Cerebellar nuclear complex (tissue), 1 donor: ENCODE results near the gene HLA-G.

Experiments used
- DNase-seq, 2 experiments: peaks; one replicate each; lab custom pipeline; 2025; lab: John Stamatoyannopoulos, UW

HLA-G gene

GRCh38 chr6:29818892-29819291, 8.7 kb upstream of the HLA-G start:
- no peak for DNase-seq

- DNase-seq = no peak
These were observed 3.5 kb upstream of the HLA-G start for GRCh38 chr6:29824144-29824543.

GRCh38 chr6:29825848-29826247, 1.8 kb upstream of the HLA-G start:
- no peak for DNase-seq

- no peak for DNase-seq
These were observed 1.4 kb upstream of the HLA-G start for GRCh38 chr6:29826271-29826670.

GRCh38 chr6:29828471-29828797, 809 bp downstream of the HLA-G start:
- no peak for DNase-seq

- DNase-seq = no peak
These were observed 2.1 kb downstream of the HLA-G start for GRCh38 chr6:29829766-29830165.

GRCh38 chr6:29830409-29830808, 2.8 kb downstream of the HLA-G start:
- no peak for DNase-seq

GRCh38 chr6:29831776-29832175, 4.2 kb downstream of the HLA-G start:
- no peak for DNase-seq

- DNase-seq = no peak
These were observed 7.2 kb downstream of the HLA-G start for GRCh38 chr6:29834564-29835436.

GRCh38 chr6:29839917-29840316, 12.3 kb downstream of the HLA-G start:
- DNase-seq = no peak

GRCh38 chr6:29841030-29841429, 13.4 kb downstream of the HLA-G start:
- DNase-seq = no peak

- no peak for DNase-seq
These were observed 17.9 kb downstream of the HLA-G start for GRCh38 chr6:29845405-29846006.

GRCh38 chr6:29847871-29848630, 20.4 kb downstream of the HLA-G start:
- peak in 1 of 2 experiments; percentile 50 for DNase-seq

GRCh38 chr6:29850011-29850553, 22.5 kb downstream of the HLA-G start:
- no peak for DNase-seq

- no peak for DNase-seq
These were observed 23.6 kb downstream of the HLA-G start for GRCh38 chr6:29851190-29851589.

- DNase-seq = no peak
These were observed 25.6 kb downstream of the HLA-G start for GRCh38 chr6:29853245-29853644.

- DNase-seq = no peak
These were observed 30.4 kb downstream of the HLA-G start for GRCh38 chr6:29858006-29858405.

GRCh38 chr6:29861521-29862255, 34.1 kb downstream of the HLA-G start:
- peak in 1 of 2 experiments; percentile 8 for DNase-seq

GRCh38 chr6:29864037-29864810, 36.6 kb downstream of the HLA-G start:
- DNase-seq = no peak

GRCh38 chr6:29865631-29866030, 38.0 kb downstream of the HLA-G start:
- no peak for DNase-seq

GRCh38 chr6:29870104-29870503, 42.5 kb downstream of the HLA-G start:
- DNase-seq = no peak
